HCT116 (cell line): ENCODE data around the gene GSTM5.
"Not testable (repeated sequence)": the region's sequence is repeated elsewhere in the genome, so short reads cannot be mapped to it uniquely, and the experiment has no call there.

Source experiments
- CEBPB ChIP-seq: IDR thresholded peaks from 2 replicates; pipeline ENCODE4 v1.6.1; 2012; ENCODE audit warnings: low read depth
- CTCF ChIP-seq, 3 experiments: fragments of 200-600 bp in 1 of 3; sonication (generic) in 1 of 3; IDR thresholded peaks in 2 of 3; conservative IDR thresholded peaks in 1 of 3; 2 replicates each; pipeline ENCODE4 v1.5.1; 2012 to 2017; ENCODE audit warnings: low read depth in 2 of 3, low read length in 2 of 3, antibody characterized with exemption in 1 of 3, borderline replicate concordance in 1 of 3, control low read depth in 1 of 3, mild to moderate bottlenecking in 1 of 3, mixed read lengths in 1 of 3, mixed run types in 1 of 3, moderate library complexity in 1 of 3; ENCODE audit not compliant: insufficient read depth in 1 of 3
- EZH2 ChIP-seq: fragments of 200-600 bp; sonication (generic); IDR thresholded peaks from 2 replicates; pipeline ENCODE4 v1.6.1; 2017; ENCODE audit warnings: antibody characterized with exemption, mixed run types
- EZH2phosphoT487 ChIP-seq: fragments of 200-600 bp; IDR thresholded peaks from 2 replicates; pipeline ENCODE4 v1.6.1; 2018; ENCODE audit warnings: antibody characterized with exemption, borderline replicate concordance
- MAX ChIP-seq: IDR thresholded peaks from 2 replicates; pipeline ENCODE4 v1.6.1; 2012
- POLR2A ChIP-seq: IDR thresholded peaks from 2 replicates; pipeline ENCODE4 v1.7.0; 2011; ENCODE audit warnings: borderline replicate concordance; ENCODE audit not compliant: insufficient read depth, insufficient read length; ENCODE audit errors: extremely low read depth
- POLR2AphosphoS5 ChIP-seq: IDR thresholded peaks from 2 replicates; pipeline ENCODE4 v1.6.1; 2011; ENCODE audit warnings: mild to moderate bottlenecking, low read depth, low read length, moderate library complexity
- RAD21 ChIP-seq: IDR thresholded peaks from 2 replicates; pipeline ENCODE4 v1.6.1; 2012; ENCODE audit warnings: low read depth, mild to moderate bottlenecking
- SP1 ChIP-seq: IDR thresholded peaks from 2 replicates; pipeline ENCODE4 v1.6.1; 2012; ENCODE audit warnings: low read depth
- SRF ChIP-seq: IDR thresholded peaks from 2 replicates; pipeline ENCODE4 v1.6.1; 2012; ENCODE audit warnings: low read depth
- TF ChIP-seq, protein P1 (sequence below): IDR thresholded peaks from 2 replicates; pipeline ENCODE4 v1.6.1; 2011; ENCODE audit warnings: mild to moderate bottlenecking, low read length, moderate library complexity; ENCODE audit not compliant: insufficient replicate concordance; ENCODE audit errors: extremely low read depth

DNA sequence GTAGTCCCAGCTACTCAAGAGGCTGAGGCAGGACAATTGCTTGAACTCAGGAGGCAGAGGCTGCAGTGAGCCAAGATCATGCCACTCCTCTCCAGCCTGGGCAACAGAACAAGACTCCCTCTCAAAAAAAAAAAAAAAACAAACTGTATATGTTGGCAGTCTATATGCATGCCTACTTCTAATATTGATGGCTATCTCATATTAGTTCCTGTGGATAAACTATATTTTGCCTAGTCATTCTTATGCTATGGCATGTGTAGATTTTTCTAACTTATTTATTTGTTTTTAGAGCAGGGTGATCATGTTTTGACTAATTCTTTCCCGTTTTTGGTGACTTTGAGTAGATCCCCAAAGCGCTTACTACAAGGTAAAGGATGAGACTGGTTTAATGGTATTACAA, 33.4 kb upstream of the GSTM5 start:
- TF ChIP-seq SP1; SRF; EZH2phosphoT487; EZH2; CTCF (IDR thresholded peaks at IDR 0.05 in 2 of 3, conservative IDR thresholded peaks at IDR 0.05 in 1 of 3; ENCODE audit: borderline replicate concordance in 1 of 3, insufficient read depth in 1 of 3, low read depth in 2 of 3, low read length in 2 of 3); POLR2AphosphoS5; RAD21; POLR2A; MAX; CEBPB: not testable (repeated sequence)
- TF ChIP-seq, protein P1, sequence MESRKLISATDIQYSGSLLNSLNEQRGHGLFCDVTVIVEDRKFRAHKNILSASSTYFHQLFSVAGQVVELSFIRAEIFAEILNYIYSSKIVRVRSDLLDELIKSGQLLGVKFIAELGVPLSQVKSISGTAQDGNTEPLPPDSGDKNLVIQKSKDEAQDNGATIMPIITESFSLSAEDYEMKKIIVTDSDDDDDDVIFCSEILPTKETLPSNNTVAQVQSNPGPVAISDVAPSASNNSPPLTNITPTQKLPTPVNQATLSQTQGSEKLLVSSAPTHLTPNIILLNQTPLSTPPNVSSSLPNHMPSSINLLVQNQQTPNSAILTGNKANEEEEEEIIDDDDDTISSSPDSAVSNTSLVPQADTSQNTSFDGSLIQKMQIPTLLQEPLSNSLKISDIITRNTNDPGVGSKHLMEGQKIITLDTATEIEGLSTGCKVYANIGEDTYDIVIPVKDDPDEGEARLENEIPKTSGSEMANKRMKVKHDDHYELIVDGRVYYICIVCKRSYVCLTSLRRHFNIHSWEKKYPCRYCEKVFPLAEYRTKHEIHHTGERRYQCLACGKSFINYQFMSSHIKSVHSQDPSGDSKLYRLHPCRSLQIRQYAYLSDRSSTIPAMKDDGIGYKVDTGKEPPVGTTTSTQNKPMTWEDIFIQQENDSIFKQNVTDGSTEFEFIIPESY, result not testable (repeated sequence)
